Esophagus muscularis mucosa (tissue), 4 donors: ENCODE results near the gene C22orf15. TPM values are rescaled to one million over a fixed set of nuclear protein-coding genes. Genes with fewer than 3 reads are reported as not detected.

ENCODE experiments used
- DNase-seq: peaks from one replicate; pipeline ENCODE4 v3.0.0-alpha.2; 2017; ENCODE audit errors: extremely low spot score
- H3K27ac ChIP-seq, 4 donors: fragments of 200-600 bp; sonication (generic); replicated peaks in 1 of 4; 1 replicate in 3 of 4; 2 replicates in 1 of 4; pipeline ENCODE4 v1.5.1; 2016 to 2019; ENCODE audit warnings: mild to moderate bottlenecking in 1 of 4
- H3K27me3 ChIP-seq, 4 donors: fragments of 200-600 bp; sonication (generic); one replicate each; pipeline versions ENCODE4 v1.5.1 to v1.6.0; 2016 to 2019
- H3K36me3 ChIP-seq, 4 donors: fragments of 200-600 bp; sonication (generic); one replicate each; pipeline ENCODE4 v1.5.1; 2016 to 2019
- H3K4me1 ChIP-seq, 4 donors: fragments of 200-600 bp; sonication (generic); one replicate each; pipeline ENCODE4 v1.5.1; 2016 to 2019
- H3K4me3 ChIP-seq, 4 donors: fragments of 200-600 bp; sonication (generic); 1 replicate in 2 of 4; 2 replicates in 2 of 4; pipeline ENCODE4 v1.5.1; 2016 to 2019; ENCODE audit warnings: mild to moderate bottlenecking in 4 of 4, moderate library complexity in 1 of 4
- H3K9me3 ChIP-seq, 4 donors: fragments of 200-600 bp; sonication (generic); 1 replicate in 3 of 4; 2 replicates in 1 of 4; pipeline ENCODE4 v1.5.1; 2016 to 2019
- EP300 ChIP-seq: sonication (generic); formaldehyde crosslinking; IDR thresholded peaks from one replicate; pipeline ENCODE4 v1.6.1; 2017; ENCODE audit warnings: antibody characterized with exemption
- POLR2A ChIP-seq: fragments of 450-650 bp; IDR thresholded peaks from one replicate; pipeline ENCODE4 v1.6.1; 2017; ENCODE audit warnings: antibody characterized with exemption, moderate library complexity, mild to moderate bottlenecking, low read depth
- POLR2AphosphoS5 ChIP-seq, 2 donors: sonication (generic); formaldehyde crosslinking; IDR thresholded peaks; one replicate each; pipeline ENCODE4 v1.6.1; 2017; ENCODE audit warnings: antibody characterized with exemption in 2 of 2
- WGBS: methylation state at CpG from one replicate; pipeline ENCODE4 v1.1.5; 2018; 5-methylcytosine and 5-hydroxymethylcytosine counted together
- intact Hi-C: fragments of 100-400 bp; cut with DNase I; formaldehyde crosslinking; loops from one replicate; pipeline ENCODE4 v1.15.1; 2023
- total RNA-seq, 4 donors: library from RNA; depleted of rRNA; stranded (reverse); fragments of >200 nt; gene quantifications; one replicate each; pipeline versions ENCODE4 v1.1.0 to v1.2.1, GENCODE V29; 2016
- TF ChIP-seq, protein P1 (sequence below), 3 experiments: fragments of 200-600 bp in 2 of 3; fragments of 450-650 bp in 1 of 3; sonication (generic) in 2 of 3; IDR thresholded peaks; one replicate each; pipeline ENCODE4 v1.5.1; 2017 to 2019; ENCODE audit warnings: antibody characterized with exemption in 3 of 3, mild to moderate bottlenecking in 2 of 3, moderate library complexity in 1 of 3

The C22orf15 gene
- total RNA-seq, 4 donors from 2014 or later: 0.58 TPM; not detected in 3

DNA sequence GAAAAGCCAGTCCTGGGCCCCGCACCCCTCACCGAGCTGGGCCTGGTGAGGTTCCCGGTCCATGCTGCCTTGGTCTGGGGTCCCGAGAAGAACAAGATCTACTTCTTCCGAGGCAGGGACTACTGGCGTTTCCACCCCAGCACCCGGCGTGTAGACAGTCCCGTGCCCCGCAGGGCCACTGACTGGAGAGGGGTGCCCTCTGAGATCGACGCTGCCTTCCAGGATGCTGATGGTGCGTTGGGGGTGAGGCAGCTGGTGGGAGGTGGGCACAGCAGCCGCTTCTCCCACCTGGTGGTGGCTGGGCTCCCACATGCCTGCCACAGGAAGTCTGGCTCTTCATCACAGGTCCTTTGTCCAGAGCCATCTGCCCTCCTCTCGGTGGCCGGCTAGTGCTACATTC lies 19.5 kb downstream of the C22orf15 start:
- Histone ChIP-seq H3K4me3 (no peak overlapping the region), H3K9me3 (no peaks in the 10 kb centered on the region), H3K27ac (no peak overlapping the region), H3K36me3 (peaks cover 0 to 19% (median 1%) of the 10 kb centered on the region in 4 donors), H3K27me3 (no peaks in the 10 kb centered on the region), H3K4me1 (peaks cover 14 to 44% (median 37%) of the 10 kb centered on the region in 4 donors)
- intact Hi-C loops: no loop called here
- no peak for DNase-seq
- WGBS: 94% methylated on average over 6 of the region's 16 CpGs
- TF ChIP-seq, protein P1, sequence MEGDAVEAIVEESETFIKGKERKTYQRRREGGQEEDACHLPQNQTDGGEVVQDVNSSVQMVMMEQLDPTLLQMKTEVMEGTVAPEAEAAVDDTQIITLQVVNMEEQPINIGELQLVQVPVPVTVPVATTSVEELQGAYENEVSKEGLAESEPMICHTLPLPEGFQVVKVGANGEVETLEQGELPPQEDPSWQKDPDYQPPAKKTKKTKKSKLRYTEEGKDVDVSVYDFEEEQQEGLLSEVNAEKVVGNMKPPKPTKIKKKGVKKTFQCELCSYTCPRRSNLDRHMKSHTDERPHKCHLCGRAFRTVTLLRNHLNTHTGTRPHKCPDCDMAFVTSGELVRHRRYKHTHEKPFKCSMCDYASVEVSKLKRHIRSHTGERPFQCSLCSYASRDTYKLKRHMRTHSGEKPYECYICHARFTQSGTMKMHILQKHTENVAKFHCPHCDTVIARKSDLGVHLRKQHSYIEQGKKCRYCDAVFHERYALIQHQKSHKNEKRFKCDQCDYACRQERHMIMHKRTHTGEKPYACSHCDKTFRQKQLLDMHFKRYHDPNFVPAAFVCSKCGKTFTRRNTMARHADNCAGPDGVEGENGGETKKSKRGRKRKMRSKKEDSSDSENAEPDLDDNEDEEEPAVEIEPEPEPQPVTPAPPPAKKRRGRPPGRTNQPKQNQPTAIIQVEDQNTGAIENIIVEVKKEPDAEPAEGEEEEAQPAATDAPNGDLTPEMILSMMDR (IDR thresholded peaks at IDR 0.05): no peak
- TF ChIP-seq POLR2A: no peak
- TF ChIP-seq EP300: no peak
- no peak for TF ChIP-seq POLR2AphosphoS5 (IDR thresholded peaks at IDR 0.05)

DNA sequence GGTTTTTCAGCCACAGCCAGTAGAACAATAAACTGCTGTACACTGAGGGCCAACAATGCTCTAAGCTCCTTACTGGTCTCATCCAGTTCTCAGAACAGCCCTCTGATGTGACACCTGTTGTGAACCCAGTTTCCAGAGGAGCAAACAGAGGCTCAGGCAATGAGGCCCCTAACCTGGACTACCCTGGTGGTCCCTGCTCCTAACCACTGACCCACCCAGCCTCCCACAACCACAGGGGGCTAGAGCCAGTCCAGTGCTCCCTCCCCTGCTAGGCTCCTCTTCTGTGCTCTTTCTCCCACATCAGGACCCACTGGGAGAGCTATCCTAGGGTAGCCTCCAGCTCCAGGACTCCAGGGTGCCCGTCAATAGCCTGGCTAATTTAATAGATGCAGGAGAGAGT lies 19.9 kb downstream of the C22orf15 start:
- TF ChIP-seq EP300: no peak
- TF ChIP-seq, protein P1 (IDR thresholded peaks at IDR 0.05): no peak
- no peak for TF ChIP-seq POLR2AphosphoS5 (IDR thresholded peaks at IDR 0.05)
- TF ChIP-seq POLR2A: no peak
- peaks cover 0 to 19% (median 1%) of the 10 kb centered on the region in 4 donors for H3K36me3 ChIP-seq
- WGBS: 100% methylated on average over 1 of the region's 1 CpG
- H3K4me3 ChIP-seq: no peak overlapping the region
- H3K9me3 ChIP-seq: no peaks in the 10 kb centered on the region
- no peak for DNase-seq
- no peak overlapping the region for H3K27ac ChIP-seq
- intact Hi-C loops: no loop called here
- no peaks in the 10 kb centered on the region for H3K27me3 ChIP-seq
- H3K4me1 ChIP-seq: peaks cover 12 to 42% (median 36%) of the 10 kb centered on the region in 4 donors

DNA sequence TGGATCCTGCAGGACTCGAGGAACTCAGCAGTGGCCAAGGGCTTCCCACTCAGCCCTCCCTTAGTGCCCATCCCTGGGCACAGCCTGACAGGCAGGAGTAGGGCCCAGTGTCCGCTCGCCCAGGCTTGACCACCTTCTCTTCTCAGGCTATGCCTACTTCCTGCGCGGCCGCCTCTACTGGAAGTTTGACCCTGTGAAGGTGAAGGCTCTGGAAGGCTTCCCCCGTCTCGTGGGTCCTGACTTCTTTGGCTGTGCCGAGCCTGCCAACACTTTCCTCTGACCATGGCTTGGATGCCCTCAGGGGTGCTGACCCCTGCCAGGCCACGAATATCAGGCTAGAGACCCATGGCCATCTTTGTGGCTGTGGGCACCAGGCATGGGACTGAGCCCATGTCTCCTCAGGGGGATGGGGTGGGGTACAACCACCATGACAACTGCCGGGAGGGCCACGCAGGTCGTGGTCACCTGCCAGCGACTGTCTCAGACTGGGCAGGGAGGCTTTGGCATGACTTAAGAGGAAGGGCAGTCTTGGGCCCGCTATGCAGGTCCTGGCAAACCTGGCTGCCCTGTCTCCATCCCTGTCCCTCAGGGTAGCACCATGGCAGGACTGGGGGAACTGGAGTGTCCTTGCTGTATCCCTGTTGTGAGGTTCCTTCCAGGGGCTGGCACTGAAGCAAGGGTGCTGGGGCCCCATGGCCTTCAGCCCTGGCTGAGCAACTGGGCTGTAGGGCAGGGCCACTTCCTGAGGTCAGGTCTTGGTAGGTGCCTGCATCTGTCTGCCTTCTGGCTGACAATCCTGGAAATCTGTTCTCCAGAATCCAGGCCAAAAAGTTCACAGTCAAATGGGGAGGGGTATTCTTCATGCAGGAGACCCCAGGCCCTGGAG lies 20.7 kb downstream of the C22orf15 start:
- TF ChIP-seq EP300 (no peak), POLR2A (no peak), POLR2AphosphoS5 (IDR thresholded peaks at IDR 0.05) (no peak)
- TF ChIP-seq, protein P1 (IDR thresholded peaks at IDR 0.05): no peak
- intact Hi-C loops: no loop called here
- DNase-seq: no peak
- WGBS: 90% methylated on average over 7 of the region's 15 CpGs
- Histone ChIP-seq H3K27ac (peak overlapping the region in 1 of 4 donors; percentile 39), H3K36me3 (peaks cover 0 to 19% (median 1%) of the 10 kb centered on the region in 4 donors), H3K4me3 (no peak overlapping the region), H3K27me3 (no peaks in the 10 kb centered on the region), H3K4me1 (peaks cover 14 to 43% (median 37%) of the 10 kb centered on the region in 4 donors), H3K9me3 (no peaks in the 10 kb centered on the region)

DNA sequence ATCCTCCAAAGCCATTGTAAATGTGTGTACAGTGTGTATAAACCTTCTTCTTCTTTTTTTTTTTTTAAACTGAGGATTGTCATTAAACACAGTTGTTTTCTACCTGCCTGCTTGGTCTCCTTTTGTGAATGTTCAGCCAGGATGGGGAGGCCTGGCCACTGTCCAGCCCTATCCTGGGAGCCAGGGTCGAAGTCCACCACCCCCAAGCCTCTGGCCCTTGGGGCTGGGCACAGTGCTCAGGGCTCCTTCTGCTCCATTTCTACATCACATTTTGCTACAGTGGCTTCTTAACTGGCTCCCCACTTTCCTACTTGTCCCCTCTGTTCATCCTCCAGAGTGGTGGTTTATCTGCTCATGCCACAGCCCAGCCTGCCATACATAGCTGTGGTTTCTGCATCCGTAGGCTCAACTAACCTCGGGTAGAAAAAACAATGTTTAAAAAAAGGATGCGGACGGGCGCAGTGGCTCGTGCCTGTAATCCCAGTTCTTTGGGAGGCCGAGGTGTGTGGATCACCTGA lies 21.5 kb downstream of the C22orf15 start:
- no peak for TF ChIP-seq POLR2A
- TF ChIP-seq EP300: no peak
- TF ChIP-seq, protein P1 (IDR thresholded peaks at IDR 0.05): no peak
- no peak for TF ChIP-seq POLR2AphosphoS5 (IDR thresholded peaks at IDR 0.05)
- Histone ChIP-seq H3K4me3 (no peak overlapping the region), H3K36me3 (peaks cover 0 to 19% (median 1%) of the 10 kb centered on the region in 4 donors), H3K4me1 (peaks cover 21 to 50% (median 45%) of the 10 kb centered on the region in 4 donors), H3K27ac (peak overlapping the region in 2 of 4 donors; percentile 17 to 46), H3K27me3 (no peaks in the 10 kb centered on the region), H3K9me3 (no peaks in the 10 kb centered on the region)
- intact Hi-C loops: no loop called here
- no peak for DNase-seq
- 75% methylated on average over 8 of the region's 8 CpGs for WGBS
